Heart left ventricle (tissue), 16 donors: ENCODE measurements around the gene MGLL. TPM values are rescaled to one million over a fixed set of nuclear protein-coding genes. Genes with fewer than 3 reads are reported as not detected.

ENCODE experiments used
- ATAC-seq, 4 donors: fragments of 200-7000 bp; cut with Tn5 transposase; one replicate each; pipeline ENCODE4 v1.9.1; 2020 to 2022; ENCODE audit warnings: moderate library complexity in 4 of 4, mild to moderate bottlenecking in 3 of 4, moderate number of reproducible peaks in 1 of 4
- DNase-seq, 5 donors: peaks; one replicate each; pipeline ENCODE4 v3.0.0-alpha.2; 2020
- H3K27ac ChIP-seq, 12 donors: fragments of 200-600 bp; sonication (generic) in 4 of 12; one replicate each; pipeline versions ENCODE4 v1.5.0 to v1.8.0; 2016 to 2022; ENCODE audit warnings: mild to moderate bottlenecking in 2 of 12
- H3K27me3 ChIP-seq, 9 donors: fragments of 200-600 bp; sonication (generic) in 2 of 9; one replicate each; pipeline versions ENCODE4 v1.5.1 to v1.8.0; 2016 to 2022; ENCODE audit warnings: mild to moderate bottlenecking in 3 of 9
- H3K36me3 ChIP-seq, 9 donors: fragments of 200-600 bp; sonication (generic) in 2 of 9; one replicate each; pipeline versions ENCODE4 v1.5.0 to v1.8.0; 2018 to 2022; ENCODE audit warnings: mild to moderate bottlenecking in 2 of 9
- H3K4me1 ChIP-seq, 12 donors: fragments of 200-600 bp; sonication (generic) in 4 of 12; one replicate each; pipeline versions ENCODE4 v1.5.0 to v1.8.0; 2016 to 2022; ENCODE audit warnings: mild to moderate bottlenecking in 3 of 12
- H3K4me3 ChIP-seq, 12 donors: fragments of 200-600 bp; sonication (generic) in 4 of 12; one replicate each; pipeline versions ENCODE4 v1.5.0 to v1.8.0; 2017 to 2022; ENCODE audit warnings: mild to moderate bottlenecking in 9 of 12, moderate library complexity in 4 of 12
- H3K9me3 ChIP-seq, 12 donors: fragments of 200-600 bp; sonication (generic) in 4 of 12; one replicate each; pipeline versions ENCODE4 v1.5.0 to v1.8.0; 2016 to 2022; ENCODE audit warnings: mild to moderate bottlenecking in 1 of 12
- CTCF ChIP-seq, 12 donors: fragments of 200-600 bp; sonication (generic) in 4 of 12; IDR thresholded peaks; one replicate each; pipeline versions ENCODE4 v1.5.0 to v1.8.0; 2018 to 2022; ENCODE audit warnings: antibody characterized with exemption in 12 of 12, mild to moderate bottlenecking in 5 of 12
- POLR2A ChIP-seq, 2 donors: fragments of 450-650 bp; IDR thresholded peaks; one replicate each; pipeline ENCODE4 v1.6.1; 2017; ENCODE audit warnings: antibody characterized with exemption in 2 of 2, mild to moderate bottlenecking in 2 of 2, moderate library complexity in 2 of 2
- WGBS, 4 donors: extraction: QIAGEN DNeasy Blood & Tissue Kit in 2 of 4; methylation state at CpG; one replicate each; pipeline versions ENCODE4 v1.1.5 to v1.1.7; 2013 to 2018; 5-methylcytosine and 5-hydroxymethylcytosine counted together
- intact Hi-C, 10 donors: fragments of 100-400 bp; cut with DNase I; formaldehyde crosslinking; loops; one replicate each; pipeline versions ENCODE4 v1.11.1 to v1.14.2; 2022
- polyA plus RNA-seq, 2 donors: library from polyadenylated mRNA; stranded (reverse); fragments of 200-250 nt; gene quantifications; one replicate each; pipeline ENCODE4 v1.2.3, GENCODE V29; 2013
- total RNA-seq, 9 donors: library from RNA; depleted of rRNA in 2 of 9; stranded (reverse); fragments of >200 nt in 2 of 9; fragmentation: NEBNext Ultra II Directional in 3 of 9; extraction: Animal tissue kit (Norgen Biotek cat#: 25700) in 3 of 9; gene quantifications; one replicate each; pipeline versions ENCODE4 v1.1.0 to v1.2.4, GENCODE V29; 2016 to 2023
- donor health status: ischemic (EF 13 %, LVEDD 7.1; RV severe dilation, severe dysfunction).
- donor health status: healthy with polysubstance abuse.
- donor health status: DM: no; HTN: yes; CAD: no.
- donor health status: DM: no; HTN: no; CAD: no.
- donor health status: ischemic (EF 25% LVEDD 6.9; RV normal size, moderate dysfunction).
- donor health status: ischemic (EF 25% LVEDD 5.7; RV mildly dilated, moderate dysfunction).
- donor health status: healthy.
- donor health status: DM: yes; HTN: yes; CAD: no.
- donor health status: ischemic (EF 35%, LVEDD 5.7; RV mildly dilated, moderate dysfunction).
- donor health status: nonischemic (EF 11% LVEDD 7.7; RV severe dilation, severe dysfunction).
- donor health status: DM: yes; HTN: yes; CAD: no.
- donor health status: PGD.
- donor health status: ischemic (EF 29% LVEDD 5.4; RV normal size, mild dysfunction).
- donor health status: nonischemic (EF 23%, LVEDD 6.1; RV moderate dilation, normal function).

The MGLL gene
- total and polyA plus RNA-seq, 11 donors, result 38.5 to 119 (median 78.9) TPM

GRCh38 chr3:127719369-127719768 lies 102.9 kb downstream of the MGLL start:
- Histone ChIP-seq H3K36me3 (peaks cover 0 to 82% (median 25%) of the 10 kb centered on the region in 9 donors), H3K27me3 (no peaks in the 10 kb centered on the region), H3K4me3 (no peak overlapping the region), H3K27ac (peak overlapping the region in 9 of 12 donors; percentile 4 to 95 (median 55)), H3K4me1 (peaks cover 12 to 79% (median 53%) of the 10 kb centered on the region in 12 donors), H3K9me3 (no peaks in the 10 kb centered on the region)
- DNase-seq, result peak in 1 of 5 donors; percentile 16
- TF ChIP-seq CTCF (IDR thresholded peaks at IDR 0.05), result no peak
- no peak for TF ChIP-seq POLR2A (IDR thresholded peaks at IDR 0.05)
- ATAC-seq, result no peak
- WGBS, 4 donors, result 87 to 99% (median 90%) methylated on average over 8 of the region's 8 CpGs
- intact Hi-C loops, result no loop called here

- intact Hi-C loops, result no loop called here
- WGBS, 4 donors, result 57 to 64% (median 62%) methylated on average over 3 of the region's 3 CpGs
- Histone ChIP-seq H3K4me1 (peaks cover 12 to 81% (median 56%) of the 10 kb centered on the region in 12 donors), H3K27ac (peak overlapping the region in 10 of 12 donors; percentile 4 to 95 (median 54)), H3K4me3 (no peak overlapping the region), H3K36me3 (peaks cover 0 to 77% (median 25%) of the 10 kb centered on the region in 9 donors), H3K27me3 (no peaks in the 10 kb centered on the region), H3K9me3 (no peaks in the 10 kb centered on the region)
- TF ChIP-seq CTCF (IDR thresholded peaks at IDR 0.05), result no peak
- no peak for TF ChIP-seq POLR2A (IDR thresholded peaks at IDR 0.05)
- DNase-seq (peak in 1 of 5 donors; percentile 11), ATAC-seq (no peak)
These were observed 103.4 kb downstream of the MGLL start for GRCh38 chr3:127718916-127719290.

- no peak overlapping the region for H3K4me3 ChIP-seq
- TF ChIP-seq CTCF (IDR thresholded peaks at IDR 0.05), result no peak
- TF ChIP-seq POLR2A (IDR thresholded peaks at IDR 0.05), result no peak
- H3K27ac ChIP-seq, result peak overlapping the region in 11 of 12 donors; percentile 26 to 95 (median 72)
- no peaks in the 10 kb centered on the region for H3K27me3 ChIP-seq
- no peaks in the 10 kb centered on the region for H3K9me3 ChIP-seq
- H3K36me3 ChIP-seq, result peaks cover 0 to 75% (median 25%) of the 10 kb centered on the region in 9 donors
- 79 to 90% (median 86%) methylated on average over 7 of the region's 7 CpGs for WGBS, 4 donors
- ATAC-seq (no peak), DNase-seq (peak in 1 of 5 donors; percentile 12)
- H3K4me1 ChIP-seq, result peaks cover 12 to 81% (median 57%) of the 10 kb centered on the region in 12 donors
- intact Hi-C loops, result no loop called here
These were observed 103.9 kb downstream of the MGLL start for GRCh38 chr3:127718245-127718915.

- intact Hi-C loops, result no loop called here
- H3K36me3 ChIP-seq, result peaks cover 0 to 82% (median 25%) of the 10 kb centered on the region in 9 donors
These were observed 104.7 kb downstream of the MGLL start for GRCh38 chr3:127717357-127718244.

More at GRCh38 chr3:127717357-127718244, 104.7 kb downstream of the MGLL start:
- 64 to 76% (median 70%) methylated on average over 14 of the region's 14 CpGs for WGBS, 4 donors
- no peaks in the 10 kb centered on the region for H3K27me3 ChIP-seq
- H3K4me3 ChIP-seq, result no peak overlapping the region
- DNase-seq, result peak in 1 of 5 donors; percentile 31
- peaks cover 11 to 81% (median 57%) of the 10 kb centered on the region in 12 donors for H3K4me1 ChIP-seq
- peak overlapping the region in 10 of 12 donors; percentile 40 to 95 (median 72) for H3K27ac ChIP-seq
- no peaks in the 10 kb centered on the region for H3K9me3 ChIP-seq
- no peak for ATAC-seq
- TF ChIP-seq POLR2A (IDR thresholded peaks at IDR 0.05) (no peak), CTCF (IDR thresholded peaks at IDR 0.05) (no peak)
